ENCODE results near the gene NKG7.

The NKG7 gene

DNA sequence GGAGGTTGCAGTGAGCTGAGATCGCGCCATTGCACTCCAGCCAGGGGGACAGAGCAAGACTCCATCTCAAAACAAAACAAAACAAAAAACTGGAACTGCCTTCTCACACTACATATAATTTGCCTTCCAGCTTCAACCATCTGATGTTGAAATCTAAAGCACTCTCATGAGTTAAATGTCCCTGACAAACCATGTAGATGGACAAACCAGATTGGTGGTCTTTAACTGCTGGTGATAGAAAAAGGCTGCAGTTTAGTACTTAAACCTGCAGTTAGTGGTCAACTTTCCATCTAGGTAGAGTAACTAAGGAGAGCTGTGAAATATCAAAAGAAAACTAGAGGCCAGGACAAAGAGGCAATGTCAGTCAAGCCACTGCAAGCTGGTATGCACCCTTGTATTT lies 23.7 kb upstream of the NKG7 start:
- Histone ChIP-seq H4K20me1 (ENCODE audit: low read depth, low read length) (no peaks in the 10 kb centered on the region), H2AFZ (ENCODE audit: low read depth, low read length, severe bottlenecking) (no peak overlapping the region), H3K9me3 (ENCODE audit: insufficient read depth, low read length) (no peaks in the 10 kb centered on the region), H3K9me2 (replicated peaks; ENCODE audit: insufficient read depth, low read length) (no peaks in the 10 kb centered on the region), H3K4me2 (ENCODE audit: low read depth, low read length, poor library complexity, severe bottlenecking) (no peak overlapping the region), H3F3A (ENCODE audit: insufficient read depth) (peaks cover 16% of the 10 kb centered on the region; the same call in 1 of the 2 replicates), H3K9ac (ENCODE audit: low read length) (no peak overlapping the region), H3K27me3 (ENCODE audit: low read length) (no peaks in the 10 kb centered on the region), H3K36me3 (ENCODE audit: low read length) (no peaks in the 10 kb centered on the region), H3K79me2 (ENCODE audit: insufficient read depth, low read length) (no peaks in the 10 kb centered on the region), H3K4me3 (ENCODE audit: insufficient read depth, low read length, poor library complexity, severe bottlenecking) (no peak overlapping the region), H3K27ac (ENCODE audit: low read depth, low read length) (no peak overlapping the region)
- no peak for TF ChIP-seq EZH2phosphoT487 (conservative IDR thresholded peaks at IDR 0.05; ENCODE audit: low read length)
- TF ChIP-seq, protein P1, sequence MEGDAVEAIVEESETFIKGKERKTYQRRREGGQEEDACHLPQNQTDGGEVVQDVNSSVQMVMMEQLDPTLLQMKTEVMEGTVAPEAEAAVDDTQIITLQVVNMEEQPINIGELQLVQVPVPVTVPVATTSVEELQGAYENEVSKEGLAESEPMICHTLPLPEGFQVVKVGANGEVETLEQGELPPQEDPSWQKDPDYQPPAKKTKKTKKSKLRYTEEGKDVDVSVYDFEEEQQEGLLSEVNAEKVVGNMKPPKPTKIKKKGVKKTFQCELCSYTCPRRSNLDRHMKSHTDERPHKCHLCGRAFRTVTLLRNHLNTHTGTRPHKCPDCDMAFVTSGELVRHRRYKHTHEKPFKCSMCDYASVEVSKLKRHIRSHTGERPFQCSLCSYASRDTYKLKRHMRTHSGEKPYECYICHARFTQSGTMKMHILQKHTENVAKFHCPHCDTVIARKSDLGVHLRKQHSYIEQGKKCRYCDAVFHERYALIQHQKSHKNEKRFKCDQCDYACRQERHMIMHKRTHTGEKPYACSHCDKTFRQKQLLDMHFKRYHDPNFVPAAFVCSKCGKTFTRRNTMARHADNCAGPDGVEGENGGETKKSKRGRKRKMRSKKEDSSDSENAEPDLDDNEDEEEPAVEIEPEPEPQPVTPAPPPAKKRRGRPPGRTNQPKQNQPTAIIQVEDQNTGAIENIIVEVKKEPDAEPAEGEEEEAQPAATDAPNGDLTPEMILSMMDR (IDR thresholded peaks at IDR 0.05; ENCODE audit: insufficient read depth, low read length, poor library complexity, severe bottlenecking) = no peak

DNA sequence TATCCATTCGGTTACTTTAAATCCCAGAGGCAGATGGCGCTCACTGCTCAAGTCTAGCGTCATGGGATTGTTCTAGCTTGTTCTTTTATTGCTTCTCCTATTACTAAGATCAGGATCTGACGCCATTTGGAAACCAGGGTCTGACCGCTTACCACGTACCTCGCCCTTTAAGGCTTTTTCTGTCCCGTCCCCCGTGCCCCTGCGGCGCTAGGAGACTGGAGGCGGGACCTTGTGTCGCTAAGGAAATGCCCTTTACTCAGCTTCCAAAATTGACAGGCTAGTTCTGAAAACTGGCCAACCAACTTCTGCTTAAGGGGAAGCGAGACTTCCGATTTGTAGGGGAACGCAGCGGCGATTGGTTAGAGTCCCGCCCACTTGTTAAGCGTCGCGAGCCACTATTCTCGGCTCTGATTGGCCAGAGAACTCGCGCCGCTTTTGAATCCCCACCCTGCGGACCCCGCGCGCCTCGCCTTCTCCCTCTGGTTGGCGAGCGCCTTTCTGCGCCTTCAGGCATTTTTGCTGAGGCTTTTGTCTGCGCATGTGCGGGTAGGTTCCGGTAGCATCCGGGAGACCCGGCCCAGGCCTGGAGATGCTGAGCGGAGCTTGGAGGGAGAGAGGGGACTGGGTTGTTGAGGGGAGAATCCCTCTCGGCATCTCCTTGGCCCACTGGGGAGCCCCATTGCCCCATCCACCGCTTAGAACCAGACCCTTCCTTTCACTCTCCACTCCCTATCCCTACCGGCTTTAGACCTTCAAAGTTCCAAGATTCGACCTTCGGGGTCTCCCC lies 21.8 kb upstream of the NKG7 start:
- H3K79me2 ChIP-seq (ENCODE audit: insufficient read depth, low read length) = no peaks in the 10 kb centered on the region
- H3F3A ChIP-seq (ENCODE audit: insufficient read depth) = peaks cover 16% of the 10 kb centered on the region; the same call in 1 of the 2 replicates
- H3K27me3 ChIP-seq (ENCODE audit: low read length) = no peaks in the 10 kb centered on the region
- H3K4me2 ChIP-seq (ENCODE audit: low read depth, low read length, poor library complexity, severe bottlenecking) = peak overlapping the region; percentile 98
- no peak for TF ChIP-seq EZH2phosphoT487 (conservative IDR thresholded peaks at IDR 0.05; ENCODE audit: low read length)
- TF ChIP-seq, protein P1 (IDR thresholded peaks at IDR 0.05; ENCODE audit: insufficient read depth, low read length, poor library complexity, severe bottlenecking) = no peak
- H3K9me2 ChIP-seq (replicated peaks; ENCODE audit: insufficient read depth, low read length) = no peaks in the 10 kb centered on the region
- H4K20me1 ChIP-seq (ENCODE audit: low read depth, low read length) = no peaks in the 10 kb centered on the region
- H3K4me3 ChIP-seq (ENCODE audit: insufficient read depth, low read length, poor library complexity, severe bottlenecking) = peak overlapping the region; percentile 71
- no peaks in the 10 kb centered on the region for H3K9me3 ChIP-seq (ENCODE audit: insufficient read depth, low read length)
- H3K27ac ChIP-seq (ENCODE audit: low read depth, low read length) = peak overlapping the region; percentile 86
- no peaks in the 10 kb centered on the region for H3K36me3 ChIP-seq (ENCODE audit: low read length)
- peak overlapping the region; percentile 85 for H3K9ac ChIP-seq (ENCODE audit: low read length)
- peak overlapping the region; percentile 24 for H2AFZ ChIP-seq (ENCODE audit: low read depth, low read length, severe bottlenecking)

DNA sequence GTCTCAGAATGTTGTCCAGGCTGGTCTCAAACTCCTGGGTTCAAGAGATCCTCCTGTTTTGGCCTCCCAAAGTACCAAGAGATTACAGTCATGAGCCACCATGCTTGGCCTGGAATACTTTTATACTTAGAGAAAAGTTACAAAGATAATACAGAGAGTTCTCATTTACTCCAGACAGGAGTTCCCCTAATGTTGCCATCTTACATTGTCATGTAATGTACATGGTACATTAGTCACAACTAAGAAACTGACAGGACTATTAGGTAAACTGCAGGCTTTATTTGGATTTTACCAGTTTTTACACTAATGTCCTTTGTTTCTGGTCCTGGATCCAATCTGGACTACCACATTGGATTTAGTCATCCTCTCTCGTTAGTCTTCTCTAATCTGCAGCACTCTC lies 20.2 kb upstream of the NKG7 start:
- Histone ChIP-seq H3K79me2 (ENCODE audit: insufficient read depth, low read length) (no peaks in the 10 kb centered on the region), H2AFZ (ENCODE audit: low read depth, low read length, severe bottlenecking) (peak overlapping the region; percentile 15), H3K27ac (ENCODE audit: low read depth, low read length) (no peak overlapping the region), H3K4me2 (ENCODE audit: low read depth, low read length, poor library complexity, severe bottlenecking) (no peak overlapping the region), H3K27me3 (ENCODE audit: low read length) (no peaks in the 10 kb centered on the region), H3K9me3 (ENCODE audit: insufficient read depth, low read length) (no peaks in the 10 kb centered on the region), H3K9ac (ENCODE audit: low read length) (no peak overlapping the region), H3K9me2 (replicated peaks; ENCODE audit: insufficient read depth, low read length) (no peaks in the 10 kb centered on the region), H3K4me3 (ENCODE audit: insufficient read depth, low read length, poor library complexity, severe bottlenecking) (no peak overlapping the region), H3K36me3 (ENCODE audit: low read length) (no peaks in the 10 kb centered on the region), H4K20me1 (ENCODE audit: low read depth, low read length) (no peaks in the 10 kb centered on the region), H3F3A (ENCODE audit: insufficient read depth) (peaks cover 16% of the 10 kb centered on the region; the same call in 1 of the 2 replicates)
- no peak for TF ChIP-seq EZH2phosphoT487 (conservative IDR thresholded peaks at IDR 0.05; ENCODE audit: low read length)
- TF ChIP-seq, protein P1 (IDR thresholded peaks at IDR 0.05; ENCODE audit: insufficient read depth, low read length, poor library complexity, severe bottlenecking) = no peak

Data from SU-DHL-6 (cell line).